ENCODE results near the gene TRAF2.

The TRAF2 gene

DNA sequence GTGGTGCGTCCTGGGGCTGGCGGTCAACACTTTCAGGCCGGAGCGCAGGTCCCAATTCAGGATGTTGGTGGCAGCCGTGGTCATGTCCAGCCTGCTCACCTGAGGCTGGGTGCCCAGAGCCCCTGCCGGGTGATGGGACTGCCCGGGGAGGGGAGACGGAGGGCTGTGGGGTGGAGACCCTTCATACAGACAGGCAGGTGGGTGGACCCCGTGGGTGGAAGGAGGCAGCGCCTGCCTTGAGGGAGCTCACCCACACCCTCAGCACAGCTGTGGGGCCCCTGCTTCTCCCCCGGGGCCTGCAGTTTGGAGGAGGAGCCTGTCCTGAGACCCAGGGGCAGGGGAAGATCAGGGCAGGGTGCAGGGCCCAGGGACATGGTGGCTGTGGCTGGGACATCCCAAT is 84.0 kb downstream of the TRAF2 start:
- H3K36me3 ChIP-seq (replicated peaks; ENCODE audit: low read depth, low read length): no peaks in the 10 kb centered on the region
- H3K27ac ChIP-seq (ENCODE audit: low read length): no peak overlapping the region
- TF ChIP-seq EZH2phosphoT487 (IDR thresholded peaks at IDR 0.05; ENCODE audit: low read depth) (no peak), CTCF (IDR thresholded peaks at IDR 0.05; ENCODE audit: low read depth, low read length) (no peak)
- no peak overlapping the region for H3K4me2 ChIP-seq (ENCODE audit: low read length)
- no peaks in the 10 kb centered on the region for H4K20me1 ChIP-seq (ENCODE audit: insufficient read depth, low read length)
- no peaks in the 10 kb centered on the region for H3K79me2 ChIP-seq (ENCODE audit: low read length)
- H3K9ac ChIP-seq (ENCODE audit: low read length): no peak overlapping the region
- H3K27me3 ChIP-seq (ENCODE audit: low read depth, low read length): peaks cover 8% of the 10 kb centered on the region; the same call in 1 of the 2 replicates
- H3K9me3 ChIP-seq (ENCODE audit: insufficient read depth, low read length): no peaks in the 10 kb centered on the region
- H3K4me3 ChIP-seq (ENCODE audit: low read length): no peak overlapping the region
- no peaks in the 10 kb centered on the region for H3K4me1 ChIP-seq (ENCODE audit: low read length)
- no peak overlapping the region for H2AFZ ChIP-seq (ENCODE audit: low read depth, low read length)

GRCh38 chr9:136971746-136972145 is 85.4 kb downstream of the TRAF2 start:
- no peaks in the 10 kb centered on the region for H3K79me2 ChIP-seq (ENCODE audit: low read length)
- no peak overlapping the region for H3K27ac ChIP-seq (ENCODE audit: low read length)
- no peak for TF ChIP-seq EZH2phosphoT487 (IDR thresholded peaks at IDR 0.05; ENCODE audit: low read depth)
- TF ChIP-seq CTCF (IDR thresholded peaks at IDR 0.05; ENCODE audit: low read depth, low read length): no peak
- peaks cover 8% of the 10 kb centered on the region; the same call in 1 of the 2 replicates for H3K27me3 ChIP-seq (ENCODE audit: low read depth, low read length)
- no peak overlapping the region for H3K4me2 ChIP-seq (ENCODE audit: low read length)
- no peaks in the 10 kb centered on the region for H3K36me3 ChIP-seq (replicated peaks; ENCODE audit: low read depth, low read length)
- H3K9me3 ChIP-seq (ENCODE audit: insufficient read depth, low read length): no peaks in the 10 kb centered on the region
- H3K4me3 ChIP-seq (ENCODE audit: low read length): no peak overlapping the region
- H2AFZ ChIP-seq (ENCODE audit: low read depth, low read length): no peak overlapping the region
- no peak overlapping the region for H3K9ac ChIP-seq (ENCODE audit: low read length)
- H3K4me1 ChIP-seq (ENCODE audit: low read length): no peaks in the 10 kb centered on the region
- no peaks in the 10 kb centered on the region for H4K20me1 ChIP-seq (ENCODE audit: insufficient read depth, low read length)

GRCh38 chr9:136972335-136972734 is 86.0 kb downstream of the TRAF2 start:
- no peaks in the 10 kb centered on the region for H3K36me3 ChIP-seq (replicated peaks; ENCODE audit: low read depth, low read length)
- no peaks in the 10 kb centered on the region for H3K4me1 ChIP-seq (ENCODE audit: low read length)
- H3K9ac ChIP-seq (ENCODE audit: low read length): no peak overlapping the region
- H3K27ac ChIP-seq (ENCODE audit: low read length): no peak overlapping the region
- TF ChIP-seq EZH2phosphoT487 (IDR thresholded peaks at IDR 0.05; ENCODE audit: low read depth) (no peak), CTCF (IDR thresholded peaks at IDR 0.05; ENCODE audit: low read depth, low read length) (no peak)
- peaks cover 8% of the 10 kb centered on the region; the same call in 1 of the 2 replicates for H3K27me3 ChIP-seq (ENCODE audit: low read depth, low read length)
- no peaks in the 10 kb centered on the region for H3K9me3 ChIP-seq (ENCODE audit: insufficient read depth, low read length)
- no peaks in the 10 kb centered on the region for H3K79me2 ChIP-seq (ENCODE audit: low read length)
- no peak overlapping the region for H2AFZ ChIP-seq (ENCODE audit: low read depth, low read length)
- H3K4me3 ChIP-seq (ENCODE audit: low read length): no peak overlapping the region
- no peaks in the 10 kb centered on the region for H4K20me1 ChIP-seq (ENCODE audit: insufficient read depth, low read length)
- H3K4me2 ChIP-seq (ENCODE audit: low read length): no peak overlapping the region

DNA sequence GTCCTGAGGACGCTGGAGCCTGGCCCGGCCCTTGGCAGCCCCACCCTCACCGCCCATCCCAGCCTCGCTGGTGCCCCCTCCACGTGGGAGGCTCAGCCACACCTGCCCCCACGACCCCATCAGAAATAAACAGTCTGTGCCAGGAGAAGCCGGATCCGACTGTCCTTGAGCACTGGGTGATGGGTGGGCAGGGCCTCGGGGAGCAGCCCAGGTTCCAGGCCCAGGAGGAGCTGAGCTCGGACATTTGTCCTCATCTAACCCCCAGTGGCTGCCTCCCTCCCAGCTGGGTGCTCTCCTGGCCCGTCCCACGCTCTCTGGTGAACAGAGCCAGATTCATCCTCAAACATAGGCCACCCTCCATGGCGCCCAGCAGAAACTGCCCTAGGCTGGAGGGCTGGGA is 86.4 kb downstream of the TRAF2 start:
- Histone ChIP-seq H3K9me3 (ENCODE audit: insufficient read depth, low read length) (no peaks in the 10 kb centered on the region), H3K79me2 (ENCODE audit: low read length) (no peaks in the 10 kb centered on the region), H3K9ac (ENCODE audit: low read length) (no peak overlapping the region), H3K4me1 (ENCODE audit: low read length) (no peaks in the 10 kb centered on the region), H2AFZ (ENCODE audit: low read depth, low read length) (no peak overlapping the region), H3K36me3 (replicated peaks; ENCODE audit: low read depth, low read length) (no peaks in the 10 kb centered on the region), H4K20me1 (ENCODE audit: insufficient read depth, low read length) (no peaks in the 10 kb centered on the region), H3K4me3 (ENCODE audit: low read length) (no peak overlapping the region), H3K27ac (ENCODE audit: low read length) (no peak overlapping the region), H3K4me2 (ENCODE audit: low read length) (no peak overlapping the region), H3K27me3 (ENCODE audit: low read depth, low read length) (peaks cover 8% of the 10 kb centered on the region; the same call in 1 of the 2 replicates)
- TF ChIP-seq CTCF (IDR thresholded peaks at IDR 0.05; ENCODE audit: low read depth, low read length) (no peak), EZH2phosphoT487 (IDR thresholded peaks at IDR 0.05; ENCODE audit: low read depth) (no peak)
